H1 (cell line): Measurements from ENCODE around the gene MYO16. TPM values are rescaled to one million over a fixed set of nuclear protein-coding genes. Genes with fewer than 3 reads are reported as not detected.
A peak's percentile ranks its signal among the peaks of the same experiment; 100 is the strongest.

ENCODE experiments used
- CTCF ChIA-PET: fragments of 300-600 bp; sonication (Branson Sonifier 250); formaldehyde crosslinking; loops from one replicate; lab custom pipeline; 2021; ENCODE audit not compliant: partially characterized antibody; lab: Charles Lee
- POLR2A ChIA-PET: fragments of 300-600 bp; sonication (Branson Sonifier 250); formaldehyde crosslinking; loops from one replicate; lab custom pipeline; 2021; ENCODE audit warnings: inconsistent platforms; ENCODE audit not compliant: partially characterized antibody; lab: Charles Lee
- DNase-seq, 2 experiments: peaks; one replicate each; pipeline versions ENCODE4 v3.0.0 to v3.0.0-alpha.2; 2010 to 2022; ENCODE audit warnings: low spot score in 2 of 2, low read depth in 1 of 2, mixed read lengths in 1 of 2
- FAIRE-seq: peaks from 2 replicates; lab custom pipeline; 2011; peaks lifted over from hg19 to GRCh38; lab: Jason Lieb, UNC
- H2AFZ ChIP-seq: 2 replicates; pipeline ENCODE4 v1.8.1; 2012; ENCODE audit warnings: low read length, inconsistent platforms
- H2AK5ac ChIP-seq: 2 replicates; pipeline ENCODE4 v1.6.1; 2013; ENCODE audit warnings: low read depth, low read length
- H2BK120ac ChIP-seq: replicated peaks from 2 replicates; pipeline ENCODE3; 2013; ENCODE audit warnings: low read depth, low read length, inconsistent platforms
- H2BK12ac ChIP-seq: 2 replicates; pipeline ENCODE4 v1.6.1; 2013; ENCODE audit warnings: low read depth, low read length
- H2BK15ac ChIP-seq: 2 replicates; pipeline ENCODE4 v1.6.1; 2013; ENCODE audit warnings: low read length
- H2BK20ac ChIP-seq: 2 replicates; pipeline ENCODE4 v1.6.1; 2013; ENCODE audit warnings: low read length
- H2BK5ac ChIP-seq: 2 replicates; pipeline ENCODE4 v1.6.1; 2013; ENCODE audit warnings: low read depth, low read length
- H3K14ac ChIP-seq: 2 replicates; pipeline ENCODE4 v1.6.1; 2013; ENCODE audit warnings: inconsistent platforms; ENCODE audit not compliant: insufficient read length
- H3K18ac ChIP-seq: 2 replicates; pipeline ENCODE4 v1.6.1; 2013; ENCODE audit warnings: low read length; ENCODE audit errors: extremely low read depth
- H3K23ac ChIP-seq: 2 replicates; pipeline ENCODE4 v1.6.1; 2013; ENCODE audit warnings: inconsistent platforms; ENCODE audit not compliant: insufficient read length
- H3K23me2 ChIP-seq: 2 replicates; pipeline ENCODE4 v1.6.1; 2013; ENCODE audit warnings: low read depth, low read length
- H3K27ac ChIP-seq: 2 replicates; pipeline ENCODE4 v1.6.1; 2011; ENCODE audit warnings: low read depth, low read length, inconsistent platforms
- H3K27me3 ChIP-seq, 4 experiments: replicated peaks in 1 of 4; 1 replicate in 1 of 4; 2 replicates in 3 of 4; pipeline versions ENCODE4 v1.6.1 to v1.8.1; 2011 to 2013; ENCODE audit warnings: low read length in 3 of 4, mild to moderate bottlenecking in 3 of 4, inconsistent platforms in 2 of 4, mixed read lengths in 2 of 4, moderate library complexity in 1 of 4; ENCODE audit not compliant: control insufficient read depth in 3 of 4, insufficient read depth in 3 of 4; ENCODE audit errors: extremely low read depth in 1 of 4
- H3K36me3 ChIP-seq, 4 experiments: 2 replicates each; pipeline versions ENCODE4 v1.6.1 to v1.8.1; 2011 to 2013; ENCODE audit warnings: mild to moderate bottlenecking in 4 of 4, low read length in 3 of 4, moderate library complexity in 2 of 4, control low read depth in 1 of 4, inconsistent platforms in 1 of 4; ENCODE audit not compliant: insufficient read depth in 4 of 4, control insufficient read depth in 2 of 4
- H3K4ac ChIP-seq: replicated peaks from 2 replicates; pipeline ENCODE3; 2013; ENCODE audit warnings: low read length, low read depth, mixed read lengths, inconsistent platforms; ENCODE audit not compliant: insufficient read length
- H3K4me1 ChIP-seq, 4 experiments: replicated peaks in 1 of 4; 1 replicate in 1 of 4; 2 replicates in 3 of 4; pipeline versions ENCODE4 v1.6.1 to v1.8.1; 2011 to 2013; ENCODE audit warnings: low read length in 3 of 4, inconsistent platforms in 2 of 4, mixed read lengths in 1 of 4; ENCODE audit not compliant: insufficient read depth in 4 of 4, control insufficient read depth in 3 of 4
- H3K4me2 ChIP-seq, 2 experiments: 2 replicates each; pipeline versions ENCODE4 v1.6.1 to v1.8.1; 2011 to 2013; ENCODE audit warnings: low read depth in 2 of 2, low read length in 2 of 2, control low read depth in 1 of 2, inconsistent platforms in 1 of 2, mild to moderate bottlenecking in 1 of 2; ENCODE audit not compliant: insufficient read depth in 1 of 2
- H3K4me3 ChIP-seq, 4 experiments: fragments of 200-600, 300-600 bp in 1 of 4; sonication (generic), shearing (Covaris generic), sonication (Bioruptor Twin) in 1 of 4; 2 replicates each; pipeline versions ENCODE4 v1.5.1 to v1.8.1; 2011 to 2016; ENCODE audit warnings: low read length in 4 of 4, low read depth in 3 of 4, control low read depth in 2 of 4, inconsistent platforms in 2 of 4, mild to moderate bottlenecking in 2 of 4, mixed read lengths in 1 of 4, moderate library complexity in 1 of 4; ENCODE audit not compliant: insufficient read depth in 2 of 4; ENCODE audit errors: extremely low read depth in 1 of 4
- H3K56ac ChIP-seq: replicated peaks from 2 replicates; pipeline ENCODE3; 2013; ENCODE audit warnings: low read depth, mild to moderate bottlenecking, mixed read lengths, low read length, inconsistent platforms; ENCODE audit not compliant: insufficient read length
- H3K79me1 ChIP-seq: 2 replicates; pipeline ENCODE4 v1.6.1; 2013; ENCODE audit warnings: low read depth, low read length, control low read depth
- H3K79me2 ChIP-seq, 2 experiments: 2 replicates each; pipeline versions ENCODE4 v1.6.1 to v1.8.1; 2012 to 2013; ENCODE audit warnings: low read length in 2 of 2, mild to moderate bottlenecking in 2 of 2, inconsistent platforms in 1 of 2; ENCODE audit not compliant: insufficient read depth in 2 of 2, control insufficient read depth in 1 of 2
- H3K9ac ChIP-seq, 4 experiments: replicated peaks in 1 of 4; 1 replicate in 1 of 4; 2 replicates in 3 of 4; pipeline versions ENCODE4 v1.6.1 to v1.8.1; 2011 to 2013; ENCODE audit warnings: low read depth in 3 of 4, low read length in 3 of 4, control low read depth in 2 of 4, mild to moderate bottlenecking in 2 of 4, moderate library complexity in 2 of 4, inconsistent platforms in 1 of 4; ENCODE audit errors: extremely low read depth in 1 of 4
- H3K9me3 ChIP-seq, 2 experiments: 2 replicates each; pipeline versions ENCODE4 v1.6.1 to v1.8.1; 2012 to 2013; ENCODE audit warnings: mild to moderate bottlenecking in 2 of 2, moderate library complexity in 2 of 2, control low read depth in 1 of 2, inconsistent platforms in 1 of 2, low read depth in 1 of 2, low read length in 1 of 2, mixed read lengths in 1 of 2; ENCODE audit not compliant: insufficient read depth in 2 of 2
- H4K20me1 ChIP-seq, 2 experiments: replicated peaks in 1 of 2; 2 replicates each; pipeline versions ENCODE3 to v1.8.1; 2011 to 2013; ENCODE audit warnings: inconsistent platforms in 2 of 2, low read length in 2 of 2, mild to moderate bottlenecking in 1 of 2; ENCODE audit not compliant: insufficient read depth in 2 of 2, control insufficient read depth in 1 of 2
- H4K5ac ChIP-seq: 2 replicates; pipeline ENCODE4 v1.6.1; 2013; ENCODE audit warnings: low read length, low read depth, mixed read lengths, inconsistent platforms; ENCODE audit not compliant: insufficient read length
- H4K8ac ChIP-seq: 2 replicates; pipeline ENCODE4 v1.8.0; 2013; ENCODE audit warnings: mild to moderate bottlenecking, moderate library complexity, low read length, inconsistent platforms; ENCODE audit not compliant: insufficient read depth; ENCODE audit errors: extremely low read depth
- H4K91ac ChIP-seq: replicated peaks from 2 replicates; pipeline ENCODE3; 2013; ENCODE audit warnings: low read length, mixed read lengths, inconsistent platforms; ENCODE audit not compliant: insufficient read length
- JUN ChIP-seq: IDR thresholded peaks from 2 replicates; pipeline ENCODE4 v1.6.1; 2011; ENCODE audit warnings: low read depth, mild to moderate bottlenecking, improper control_type of control experiment, low read length
- JUND ChIP-seq: IDR thresholded peaks from 2 replicates; pipeline ENCODE4 v1.6.1; 2011; ENCODE audit warnings: mild to moderate bottlenecking, improper control_type of control experiment, low read length
- SP4 ChIP-seq: IDR thresholded peaks from 2 replicates; pipeline ENCODE4 v1.6.1; 2012; ENCODE audit warnings: low read length, inconsistent platforms
- WGBS, 2 experiments: shearing (Covaris generic) in 1 of 2; methylation state at CpG; one replicate each; pipeline versions ENCODE4 v1.1.6 to v1.1.7; 2013 to 2015; ENCODE audit warnings: low lambda C conversion rate in 2 of 2, mixed read lengths in 2 of 2, inconsistent platforms in 1 of 2, low coverage in 1 of 2, missing lambda C conversion rate in 1 of 2; ENCODE audit not compliant: insufficient replicate concordance in 2 of 2, insufficient coverage in 1 of 2, insufficient read length in 1 of 2; ENCODE audit errors: extremely low coverage in 1 of 2, missing lambda C conversion rate in 1 of 2; 5-methylcytosine and 5-hydroxymethylcytosine counted together
- polyA plus RNA-seq, 7 experiments: library from polyadenylated mRNA; depleted of rRNA in 3 of 7; stranded (reverse) in 5 of 7; unstranded in 2 of 7; fragments of >200 nt in 5 of 7; fragments of 200-250 nt in 2 of 7; gene quantifications; 1 replicate in 5 of 7; 2 replicates in 1 of 7; 4 replicates in 1 of 7; pipeline versions ENCODE4 v1.2.1 to v1.2.3, GENCODE V29; 2011 to 2013; ENCODE audit warnings: missing spikeins in 2 of 7, mixed read lengths in 2 of 7
- total RNA-seq: library from RNA; stranded (reverse); fragmentation: NEBNext Ultra II Directional; extraction: Animal tissue kit (Norgen Biotek cat#: 25700); gene quantifications from 2 replicates; pipeline ENCODE4 v1.2.1, GENCODE V29; 2021

MYO16 gene
- total and polyA plus RNA-seq, 2 of the 8 experiments (the other 6 are each of a cell fraction or from before 2014, with no cell fraction given): 0.02 to 0.22 TPM

GRCh38 chr13:108777421-108778420 lies 148.3 kb downstream of the MYO16 start:
- Histone ChIP-seq H2BK120ac (no peak overlapping the region), H3K27me3 (no peaks in the 10 kb centered on the region), H2BK12ac (no peak overlapping the region; the same call in 1 of the 2 replicates), H4K91ac (no peak overlapping the region), H3K9me3 (peaks cover 5 to 7% of the 10 kb centered on the region in 2 experiments; a peak in 2 of 4 replicates), H3K9ac (no peak overlapping the region), H3K4ac (no peak overlapping the region), H3K4me3 (no peak overlapping the region), H3K18ac (no peak overlapping the region), H3K4me2 (no peak overlapping the region), H2AFZ (no peak overlapping the region), H2BK5ac (no peak overlapping the region), H3K14ac (no peak overlapping the region), H3K56ac (no peak overlapping the region), H3K79me1 (no peaks in the 10 kb centered on the region), H3K23ac (no peak overlapping the region), H4K20me1 (no peaks in the 10 kb centered on the region), H3K4me1 (no peaks in the 10 kb centered on the region), H3K36me3 (no peaks in the 10 kb centered on the region), H3K27ac (no peak overlapping the region), H2BK20ac (no peak overlapping the region), H2AK5ac (no peak overlapping the region), H2BK15ac (no peak overlapping the region), H3K79me2 (no peaks in the 10 kb centered on the region), H4K5ac (no peak overlapping the region), H3K23me2 (no peaks in the 10 kb centered on the region), H4K8ac (no peak overlapping the region)
- FAIRE-seq (no peak), DNase-seq (peak in 1 of 2 experiments; percentile 50)
- TF ChIP-seq SP4 (no peak), JUND (peak; percentile 84), JUN (peak; percentile 75; the same call in 1 of the 2 replicates)
- WGBS, 2 experiments: 67% methylated on average over 9 of the region's 9 CpGs; no CpG with 5 or more reads in 1 of the 2 experiments
- CTCF ChIA-PET: interaction anchor here (1.0 to 1.1 kb wide), 2 partner anchors 48 to 120 kb away, joined by 3 to 4 read pairs; no protein-coding TSS in a partner anchor
- POLR2A ChIA-PET: no interaction called here
